GM19397 (cell line): Measurements from ENCODE around the gene VWA8.
A peak's percentile ranks its signal among the peaks of the same experiment; 100 is the strongest.
"Not testable (repeated sequence)": the region's sequence is repeated elsewhere in the genome, so short reads cannot be mapped to it uniquely, and the experiment has no call there.

Source experiments
- ATAC-seq: cut with Tn5 transposase; IDR thresholded peaks from one replicate; pipeline ENCODE4 v1.9.1; 2021; ENCODE audit warnings: mild to moderate bottlenecking, moderate library complexity; ENCODE audit not compliant: unreplicated experiment

VWA8 gene

GRCh38 chr13:41811588-41812021 is 149.3 kb downstream of the VWA8 start:
- peak; percentile 74 for ATAC-seq

- no peak for ATAC-seq
Measured at GRCh38 chr13:41809962-41810361, 150.9 kb downstream of the VWA8 start.

GRCh38 chr13:41803445-41803735 is 157.5 kb downstream of the VWA8 start:
- not testable (repeated sequence) for ATAC-seq

- no peak for ATAC-seq
Measured at GRCh38 chr13:41802684-41803444, 158.0 kb downstream of the VWA8 start.

GRCh38 chr13:41802043-41802683 is 158.7 kb downstream of the VWA8 start:
- ATAC-seq: no peak

- ATAC-seq: no peak
Measured at GRCh38 chr13:41791056-41791455, 169.9 kb downstream of the VWA8 start.

- no peak for ATAC-seq
Measured at GRCh38 chr13:41788552-41788951, 172.4 kb downstream of the VWA8 start.

- ATAC-seq: no peak
Measured at GRCh38 chr13:41785402-41786172, 175.3 kb downstream of the VWA8 start.

- ATAC-seq: no peak
Measured at GRCh38 chr13:41782086-41782485, 178.8 kb downstream of the VWA8 start.

- ATAC-seq: no peak
Measured at GRCh38 chr13:41780715-41781706, 179.9 kb downstream of the VWA8 start.

GRCh38 chr13:41775251-41775650 is 185.7 kb downstream of the VWA8 start:
- no peak for ATAC-seq

GRCh38 chr13:41774605-41775218 is 186.2 kb downstream of the VWA8 start:
- ATAC-seq: no peak

GRCh38 chr13:41767801-41768200 is 193.1 kb downstream of the VWA8 start:
- ATAC-seq: no peak

GRCh38 chr13:41766439-41766838 is 194.5 kb downstream of the VWA8 start:
- ATAC-seq: no peak

GRCh38 chr13:41765813-41766212 is 195.1 kb downstream of the VWA8 start:
- ATAC-seq: no peak

- ATAC-seq: no peak
Measured at GRCh38 chr13:41765020-41765419, 195.9 kb downstream of the VWA8 start.

- no peak for ATAC-seq
Measured at GRCh38 chr13:41764558-41764957, 196.4 kb downstream of the VWA8 start.

- ATAC-seq: no peak
Measured at GRCh38 chr13:41763782-41764181, 197.1 kb downstream of the VWA8 start.

GRCh38 chr13:41762796-41763195 is 198.1 kb downstream of the VWA8 start:
- ATAC-seq: no peak

- no peak for ATAC-seq
Measured at GRCh38 chr13:41756198-41756880, 204.6 kb downstream of the VWA8 start.
